K562 (cell line): ENCODE results near the gene UBASH3B. TPM values are rescaled to one million over a fixed set of nuclear protein-coding genes. Genes with fewer than 3 reads are reported as not detected.

Source experiments
- ATAC-seq: fragments of 200-7000 bp; cut with Tn5 transposase; 3 replicates; pipeline ENCODE4 v1.9.1; 2020; ENCODE audit warnings: moderate library complexity
- BruUV-seq: library from RNA; stranded (reverse); fragments of 400-500 nt; replicated peaks from 2 replicates; lab custom pipeline; 2021; lab: Mats Ljungman, UMichigan
- CTCF ChIA-PET: fragments of 300-600 bp; formaldehyde crosslinking; extraction: SDS; loops from one replicate; lab custom pipeline; 2021; ENCODE audit warnings: low intra/inter-chr PET ratio; lab: Yijun Ruan, JAX
- POLR2A ChIA-PET: fragments of 300-600, 350-650 bp; sonication (Branson Sonifier 250); formaldehyde crosslinking; extraction: SDS; loops from one replicate; lab custom pipeline; 2021; ENCODE audit warnings: antibody characterized with exemption, inconsistent platforms; lab: Yijun Ruan, JAX
- DNase-seq, 4 experiments: peaks; one replicate each; pipeline versions ENCODE4 v3.0.0 to v3.0.0-alpha.2; 2011 to 2018; ENCODE audit warnings: low spot score in 3 of 4, mixed read lengths in 3 of 4; ENCODE audit errors: extremely low read depth in 1 of 4
- FAIRE-seq: peaks from 2 replicates; lab custom pipeline; 2011; peaks lifted over from hg19 to GRCh38; lab: Jason Lieb, UNC
- H2AFZ ChIP-seq: 2 replicates; pipeline ENCODE4 v1.6.0; 2011; ENCODE audit warnings: low read depth, low read length, control low read depth, inconsistent platforms
- H3K27ac ChIP-seq: fragments of 200-600 bp; 3 replicates; pipeline ENCODE4 v1.8.0; 2011; ENCODE audit warnings: low read depth, mild to moderate bottlenecking, control low read depth, inconsistent platforms, low read length, moderate library complexity, mixed read lengths; ENCODE audit errors: extremely low read depth
- H3K27me3 ChIP-seq, 2 experiments: fragments of 300-600 bp in 1 of 2; 2 replicates in 1 of 2; 3 replicates in 1 of 2; pipeline versions ENCODE4 v1.6.0 to v1.8.0; 2011; ENCODE audit warnings: inconsistent platforms in 2 of 2, low read length in 2 of 2, mild to moderate bottlenecking in 1 of 2, mixed read lengths in 1 of 2, moderate library complexity in 1 of 2; ENCODE audit not compliant: control insufficient read depth in 2 of 2, insufficient read depth in 2 of 2
- H3K36me3 ChIP-seq: fragments of 300-600 bp; 3 replicates; pipeline ENCODE4 v1.8.0; 2011; ENCODE audit warnings: mild to moderate bottlenecking, low read length, inconsistent platforms; ENCODE audit not compliant: control insufficient read depth, insufficient read depth
- H3K4me1 ChIP-seq, 2 experiments: fragments of 200-600 bp in 1 of 2; replicated peaks in 1 of 2; 2 replicates in 1 of 2; 3 replicates in 1 of 2; pipeline versions ENCODE4 v1.5.1 to v1.8.0; 2011; ENCODE audit warnings: inconsistent platforms in 2 of 2, low read length in 2 of 2, mild to moderate bottlenecking in 1 of 2, mixed read lengths in 1 of 2, moderate library complexity in 1 of 2; ENCODE audit not compliant: control insufficient read depth in 2 of 2, insufficient read depth in 2 of 2
- H3K4me2 ChIP-seq: 2 replicates; pipeline ENCODE4 v1.6.1; 2011; ENCODE audit warnings: low read length, control low read depth, inconsistent platforms, mixed read lengths; ENCODE audit not compliant: insufficient read depth
- H3K4me3 ChIP-seq: fragments of 200-600 bp; sonication (generic), shearing (Covaris generic); 2 replicates; pipeline ENCODE4 v1.5.1; 2016; ENCODE audit warnings: control low read depth, inconsistent platforms
- H3K79me2 ChIP-seq: fragments of 200-600 bp; 3 replicates; pipeline ENCODE4 v1.8.0; 2011; ENCODE audit warnings: low read length, inconsistent platforms; ENCODE audit not compliant: control insufficient read depth, insufficient read depth
- H3K9ac ChIP-seq, 2 experiments: 2 replicates each; pipeline versions ENCODE4 v1.6.0 to v1.6.1; 2011; ENCODE audit warnings: low read depth in 2 of 2, low read length in 2 of 2, control low read depth in 1 of 2, inconsistent platforms in 1 of 2, mild to moderate bottlenecking in 1 of 2, mixed read lengths in 1 of 2; ENCODE audit not compliant: insufficient read depth in 1 of 2
- H3K9me1 ChIP-seq: one replicate; pipeline ENCODE4 v1.6.0; 2011; ENCODE audit warnings: inconsistent platforms, mild to moderate bottlenecking, low read length, moderate library complexity; ENCODE audit not compliant: control insufficient read depth, insufficient read depth
- H3K9me3 ChIP-seq: replicated peaks from 2 replicates; pipeline ENCODE4 v1.5.1; 2011; ENCODE audit warnings: low read depth, low read length, inconsistent platforms; ENCODE audit not compliant: control insufficient read depth, insufficient read depth
- H4K20me1 ChIP-seq: replicated peaks from 2 replicates; pipeline ENCODE4 v1.6.1; 2011; ENCODE audit warnings: low read length, inconsistent platforms, mixed read lengths; ENCODE audit not compliant: control insufficient read depth, insufficient read depth
- BRCA1 ChIP-seq, 2 experiments: fragments of 450-650 bp in 1 of 2; sonication (generic) in 1 of 2; formaldehyde crosslinking in 1 of 2; IDR thresholded peaks; 2 replicates each; pipeline versions ENCODE4 v1.5.0 to v1.6.1; 2017 to 2020; ENCODE audit warnings: mild to moderate bottlenecking in 1 of 2, missing genetic modification reagents in 1 of 2
- CTCF ChIP-seq, 3 experiments: IDR thresholded peaks in 2 of 3; conservative IDR thresholded peaks in 1 of 3; 2 replicates each; pipeline ENCODE4 v1.5.1; 2011 to 2012; ENCODE audit warnings: low read length in 3 of 3, mild to moderate bottlenecking in 3 of 3, control low read depth in 2 of 3, improper control_type of control experiment in 1 of 3, inconsistent platforms in 1 of 3, low read depth in 1 of 3, mixed read lengths in 1 of 3, moderate library complexity in 1 of 3; ENCODE audit not compliant: insufficient read depth in 2 of 3
- RAD21 ChIP-seq, 2 experiments: fragments of 250-450 bp in 1 of 2; fragments of 450-650 bp in 1 of 2; sonication (Bioruptor Pico) in 1 of 2; formaldehyde crosslinking in 1 of 2; IDR thresholded peaks in 1 of 2; conservative IDR thresholded peaks in 1 of 2; 2 replicates each; pipeline versions ENCODE4 v1.4.0 to v1.8.0; 2020 to 2022; ENCODE audit warnings: mild to moderate bottlenecking in 2 of 2, moderate library complexity in 1 of 2
- WGBS: fragments of 100-300 bp; shearing (Covaris generic); methylation state at CpG from one replicate; pipeline ENCODE4 v1.1.6; 2016; ENCODE audit warnings: low coverage, mixed read lengths; ENCODE audit not compliant: insufficient coverage; ENCODE audit errors: missing lambda C conversion rate; 5-methylcytosine and 5-hydroxymethylcytosine counted together
- in situ Hi-C: fragments of 300-500 bp; cut with MboI; formaldehyde crosslinking; loops from 4 replicates; pipeline ENCODE4 v1.15.0; 2018; ENCODE audit warnings: inconsistent platforms, mixed read lengths
- intact Hi-C: fragments of 100-400 bp; cut with micrococcal nuclease; formaldehyde crosslinking; loops from 2 replicates; pipeline ENCODE4 v1.14.2; 2022
- polyA plus RNA-seq, 8 experiments: library from polyadenylated mRNA; depleted of rRNA in 4 of 8; stranded (reverse) in 5 of 8; unstranded in 3 of 8; fragments of >200 nt; fragmentation: Nextera tagmentation in 2 of 8; fragmentation: Illumina TruSeq in 1 of 8; extraction: Ambion mirVana in 2 of 8; extraction: Trizol in 1 of 8; gene quantifications; 2 replicates each; pipeline versions ENCODE4 v1.2.1 to v1.2.3, GENCODE V29; 2011 to 2014; ENCODE audit warnings: inconsistent platforms in 1 of 8, missing spikeins in 1 of 8
- total RNA-seq, 7 experiments: library from RNA; depleted of rRNA in 6 of 7; stranded (reverse); fragments of >200 nt in 6 of 7; fragmentation: Illumina TruSeq in 2 of 7; extraction: Trizol in 2 of 7; gene quantifications; 2 replicates each; pipeline versions ENCODE4 v1.2.1 to v1.2.3, GENCODE V29; 2011 to 2021; ENCODE audit warnings: low replicate concordance in 1 of 7

Gene UBASH3B
- total and polyA plus RNA-seq, 9 of the 15 experiments (the other 6 are each of a cell fraction or from before 2014, with no cell fraction given) = 0.01 to 0.31 (median 0.08) TPM; not detected in 2

GRCh38 chr11:122754553-122755322 is 99.2 kb downstream of the UBASH3B start:
- Histone ChIP-seq H3K9ac (no peak overlapping the region), H3K36me3 (no peaks in the 10 kb centered on the region), H3K27ac (no peak overlapping the region; the same call in 2 of the 3 replicates), H3K4me3 (no peak overlapping the region), H3K9me3 (no peaks in the 10 kb centered on the region), H3K4me1 (peaks cover 3 to 20% of the 10 kb centered on the region in 2 experiments; a peak in 3 of 5 replicates), H4K20me1 (no peaks in the 10 kb centered on the region), H3K4me2 (peak overlapping the region; percentile 44), H3K9me1 (no peaks in the 10 kb centered on the region), H3K79me2 (no peaks in the 10 kb centered on the region), H2AFZ (peak overlapping the region; percentile 71)
- CTCF ChIA-PET = no interaction called here
- intact Hi-C loops = no loop called here
- ATAC-seq = peak; percentile 82
- in situ Hi-C loops = no loop called here
- FAIRE-seq = peak; percentile 42
- no TSS peak for BruUV-seq
- peak; percentile 30 to 55 (median 40) for DNase-seq
- WGBS = 8% methylated on average over 14 of the region's 16 CpGs
- TF ChIP-seq RAD21 (CRISPR knock-in tag; conservative IDR thresholded peaks at IDR 0.05 in 1 of 2, IDR thresholded peaks at IDR 0.05 in 1 of 2) = 0 out of 4 replicates have a peak, but pooled peaks of 1 of the 2 experiments have one; percentile 15
- peak; percentile 26 to 45 (median 41); a peak in 3 of 6 replicates for TF ChIP-seq CTCF (IDR thresholded peaks at IDR 0.05 in 2 of 3, conservative IDR thresholded peaks at IDR 0.05 in 1 of 3; ENCODE audit: insufficient read depth in 2 of 3, low read depth in 1 of 3, low read length in 3 of 3)
- TF ChIP-seq BRCA1 (IDR thresholded peaks at IDR 0.05) = no peak
- no peak for TF ChIP-seq BRCA1 (CRISPR knock-in tag; IDR thresholded peaks at IDR 0.05)
- TF ChIP-seq, all 486 proteins: peak for 2
- peaks cover 2 to 14% of the 10 kb centered on the region in 2 experiments; a peak in 4 of 5 replicates for H3K27me3 ChIP-seq
- POLR2A ChIA-PET = interaction anchor here (0.6 kb wide), 1 partner anchor 1087 kb away, joined by 3 read pairs; no protein-coding TSS in a partner anchor
